NCI-H69 (cell line): ENCODE measurements around the gene CDK7.
A peak's percentile ranks its signal among the peaks of the same experiment; 100 is the strongest.
"Not testable (repeated sequence)": the region's sequence is repeated elsewhere in the genome, so short reads cannot be mapped to it uniquely, and the experiment has no call there.

Source experiments
- DNase-seq: peaks from one replicate; lab custom pipeline; 2025; lab: John Stamatoyannopoulos, UW

The CDK7 gene

DNA sequence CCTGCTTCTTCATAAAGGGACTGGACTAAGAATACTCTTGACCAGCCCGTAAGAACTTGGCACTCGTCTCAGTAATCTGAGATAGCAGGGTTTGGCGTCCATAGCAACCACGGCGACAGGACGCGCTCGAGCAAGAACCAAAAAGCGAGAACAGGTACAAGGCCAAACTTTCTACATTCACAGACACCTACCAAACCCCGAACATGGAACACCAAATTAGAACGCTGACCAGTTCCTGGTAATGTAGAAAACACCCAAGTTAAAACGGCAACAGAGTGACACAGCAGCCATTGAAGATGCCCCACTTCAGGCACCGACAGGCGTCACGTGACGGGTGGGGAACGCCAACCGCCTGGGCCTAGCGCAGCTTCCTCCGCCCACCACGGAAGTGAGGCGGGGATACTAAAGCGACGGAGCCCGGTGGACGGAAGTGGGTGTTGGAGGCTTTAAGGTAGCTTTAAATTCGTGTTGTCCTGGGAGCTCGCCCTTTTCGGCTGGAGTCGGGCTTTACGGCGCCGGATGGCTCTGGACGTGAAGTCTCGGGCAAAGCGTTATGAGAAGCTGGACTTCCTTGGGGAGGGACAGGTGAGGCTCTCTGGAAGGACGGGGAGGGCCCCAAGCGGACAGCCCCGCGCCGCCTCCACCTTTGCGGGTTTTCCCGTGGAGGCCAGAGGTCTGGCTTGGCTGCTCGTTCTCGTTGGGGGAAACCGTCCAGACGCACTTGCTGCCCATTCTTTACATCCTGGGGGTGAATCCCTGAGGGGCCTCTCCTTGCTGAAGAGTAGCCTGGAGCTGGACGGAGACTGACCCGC, at the start of gene CDK7:
CDK7 (plus strand) TSS at position 430 of the 812 bp plus-strand sequence; CDS start at position 520, 90 bp downstream.
- DNase-seq = peak; percentile 96

GRCh38 chr5:69187342-69187741, 47.3 kb upstream of the CDK7 start:
- DNase-seq = no peak

DNA sequence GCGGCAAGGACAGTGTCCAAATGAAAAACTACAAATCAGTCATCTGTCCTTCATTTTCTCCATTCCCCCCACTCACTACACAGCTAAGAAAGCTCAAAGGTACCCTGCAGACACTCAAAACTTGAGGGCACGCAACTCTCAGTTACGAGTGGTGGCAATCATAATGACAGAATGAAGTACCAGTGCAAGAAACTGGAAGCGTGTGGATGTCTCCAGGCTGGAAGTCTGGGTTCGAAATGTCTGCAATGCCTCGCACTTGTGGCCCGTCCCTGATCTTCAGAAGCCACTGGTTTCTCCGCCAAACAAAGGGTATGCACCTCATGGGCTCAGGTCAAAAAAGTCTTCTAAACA, 45.9 kb upstream of the CDK7 start:
- no peak for DNase-seq

DNA sequence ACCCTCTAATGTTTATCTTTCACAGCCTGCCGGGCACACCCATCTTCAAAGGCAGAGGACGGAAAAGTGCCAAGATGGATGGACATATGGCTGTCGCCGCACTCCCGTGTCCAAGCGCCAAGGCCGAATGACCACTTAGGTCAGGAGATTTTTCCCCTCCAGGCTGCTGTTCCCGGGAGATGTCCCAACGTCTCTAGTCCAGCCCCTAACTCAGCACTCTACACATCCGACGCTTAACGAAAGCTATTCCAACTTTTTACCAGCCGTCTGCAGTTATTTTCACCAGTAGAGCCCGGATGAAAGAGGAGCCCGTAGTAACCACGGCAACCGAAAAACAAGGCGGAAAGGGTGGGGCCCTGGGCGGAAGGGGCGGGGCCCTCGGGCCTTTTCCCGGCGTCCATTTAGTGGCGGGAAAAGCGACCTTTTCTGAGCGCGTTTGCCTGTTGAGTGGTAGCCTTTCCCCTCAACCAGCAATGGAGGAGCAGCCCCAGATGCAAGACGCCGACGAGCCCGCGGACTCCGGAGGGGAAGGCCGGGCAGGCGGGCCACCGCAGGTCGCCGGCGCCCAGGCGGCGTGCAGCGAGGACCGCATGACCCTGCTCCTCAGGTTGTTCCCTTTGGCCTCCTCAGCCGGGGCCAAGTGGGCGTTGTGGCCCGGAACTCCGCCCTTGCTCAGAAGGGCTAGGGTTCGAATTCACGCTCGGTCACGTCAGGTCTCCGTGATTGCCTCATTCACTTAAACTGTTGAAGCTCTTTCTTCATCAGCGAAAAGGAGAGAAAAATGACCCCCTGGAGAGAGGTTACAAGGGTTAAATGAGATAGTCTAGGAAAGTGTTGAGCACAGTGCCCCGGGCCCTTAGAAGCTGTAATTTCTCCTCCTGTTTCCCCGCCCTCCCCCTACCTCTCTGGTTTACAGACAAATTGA, 45.3 kb upstream of the CDK7 start, which contains the start of gene CENPH:
CENPH (plus strand) TSS at position 422 of the 925 bp plus-strand sequence; CDS start at position 474, 52 bp downstream.
- DNase-seq = peak; percentile 96

- DNase-seq = no peak
Measured at GRCh38 chr5:69202497-69202896, 32.2 kb upstream of the CDK7 start.

- no peak for DNase-seq
Measured at GRCh38 chr5:69206528-69207190, 28.0 kb upstream of the CDK7 start.

DNA sequence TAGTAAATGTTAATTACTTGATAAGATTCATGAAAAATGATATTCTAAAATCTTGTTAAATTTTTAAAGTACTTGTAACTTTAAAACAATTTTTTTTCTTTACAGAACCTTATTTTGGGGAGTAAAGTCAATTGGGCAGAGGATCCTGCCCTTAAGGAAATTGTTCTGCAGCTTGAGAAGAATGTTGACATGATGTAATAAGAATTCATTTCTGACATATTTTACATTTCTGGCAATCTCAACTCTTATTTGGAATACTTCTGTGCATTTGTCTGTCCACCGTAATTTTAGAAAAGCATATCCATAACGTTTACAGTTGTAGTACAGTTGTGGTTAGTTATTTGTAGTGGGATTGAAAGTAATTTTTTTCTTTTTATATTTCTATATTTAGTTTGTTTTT, 25.1 kb upstream of the CDK7 start:
- no peak for DNase-seq

DNA sequence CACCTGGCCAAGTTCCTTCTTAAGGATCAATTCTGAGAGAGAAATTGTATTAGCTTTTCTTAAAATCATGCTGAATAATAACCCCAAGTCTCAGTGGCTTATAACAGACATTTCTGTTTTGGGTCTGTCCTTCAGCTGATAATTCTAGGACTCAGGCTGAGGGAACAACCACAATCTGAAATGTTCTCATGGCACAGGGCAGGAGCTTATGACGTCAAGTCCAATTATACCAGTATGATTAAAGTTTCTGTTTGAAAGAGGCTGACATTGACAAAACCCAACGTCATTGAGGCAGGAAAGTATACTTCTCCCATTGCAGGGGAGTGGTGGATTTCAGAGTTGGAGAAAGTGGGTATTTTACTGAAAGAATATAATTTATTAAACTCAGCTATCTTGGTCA, 23.5 kb upstream of the CDK7 start:
- DNase-seq = no peak

DNA sequence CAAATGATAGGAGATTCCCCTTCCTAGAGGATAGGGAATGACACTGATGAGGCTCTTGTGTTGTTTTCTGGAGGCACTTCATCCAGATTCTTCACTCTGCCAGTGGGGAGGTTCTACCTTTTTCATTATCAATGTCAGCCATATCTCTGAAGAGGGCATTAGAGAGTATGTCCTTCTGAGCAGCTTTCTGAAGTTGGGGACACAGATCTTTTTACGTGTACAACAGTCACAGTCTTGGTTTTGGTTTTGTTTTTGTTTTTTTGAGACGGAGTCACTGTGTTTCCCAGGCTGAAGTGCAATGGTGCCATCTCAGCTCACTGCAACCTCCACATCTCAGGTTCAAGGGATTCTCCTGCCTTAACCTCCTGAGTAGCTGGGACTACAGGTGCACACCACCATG, 22.7 kb upstream of the CDK7 start:
- DNase-seq = no peak

DNA sequence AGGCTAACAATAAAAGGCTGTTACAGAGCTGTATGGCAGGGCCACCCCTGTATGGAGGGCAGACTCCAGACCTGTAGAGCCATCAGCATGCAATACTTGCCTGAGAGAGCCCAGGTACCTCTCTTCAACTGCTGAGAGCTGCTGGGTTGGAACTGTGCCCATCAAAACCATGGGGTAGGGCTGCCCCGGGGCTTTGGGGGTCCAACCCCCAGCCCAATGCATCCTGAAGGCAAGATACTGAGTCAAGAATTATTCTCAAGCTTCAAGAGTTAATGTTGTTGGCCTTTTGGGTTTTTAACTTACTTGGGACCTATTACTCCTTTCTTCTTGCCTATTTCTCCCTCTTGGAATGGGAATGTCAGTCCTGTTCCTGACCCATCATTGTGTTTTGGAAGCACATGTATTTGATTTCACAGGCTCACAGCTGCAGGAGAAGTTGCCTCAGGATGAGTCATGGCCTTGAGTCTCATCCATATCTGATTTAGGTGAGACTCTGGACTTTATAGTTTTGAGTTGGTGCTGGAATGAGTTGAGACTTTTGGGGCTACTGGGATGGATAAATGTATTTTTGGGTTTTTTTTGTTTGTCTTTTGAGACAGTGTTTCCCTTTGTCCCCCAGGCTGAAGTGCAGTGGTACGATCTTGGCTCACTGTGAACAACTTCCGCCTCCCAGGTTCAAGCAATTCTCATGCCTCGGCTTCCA, 21.0 kb upstream of the CDK7 start:
- peak; percentile 8 for DNase-seq

GRCh38 chr5:69217151-69217511, 17.6 kb upstream of the CDK7 start:
- DNase-seq = no peak

DNA sequence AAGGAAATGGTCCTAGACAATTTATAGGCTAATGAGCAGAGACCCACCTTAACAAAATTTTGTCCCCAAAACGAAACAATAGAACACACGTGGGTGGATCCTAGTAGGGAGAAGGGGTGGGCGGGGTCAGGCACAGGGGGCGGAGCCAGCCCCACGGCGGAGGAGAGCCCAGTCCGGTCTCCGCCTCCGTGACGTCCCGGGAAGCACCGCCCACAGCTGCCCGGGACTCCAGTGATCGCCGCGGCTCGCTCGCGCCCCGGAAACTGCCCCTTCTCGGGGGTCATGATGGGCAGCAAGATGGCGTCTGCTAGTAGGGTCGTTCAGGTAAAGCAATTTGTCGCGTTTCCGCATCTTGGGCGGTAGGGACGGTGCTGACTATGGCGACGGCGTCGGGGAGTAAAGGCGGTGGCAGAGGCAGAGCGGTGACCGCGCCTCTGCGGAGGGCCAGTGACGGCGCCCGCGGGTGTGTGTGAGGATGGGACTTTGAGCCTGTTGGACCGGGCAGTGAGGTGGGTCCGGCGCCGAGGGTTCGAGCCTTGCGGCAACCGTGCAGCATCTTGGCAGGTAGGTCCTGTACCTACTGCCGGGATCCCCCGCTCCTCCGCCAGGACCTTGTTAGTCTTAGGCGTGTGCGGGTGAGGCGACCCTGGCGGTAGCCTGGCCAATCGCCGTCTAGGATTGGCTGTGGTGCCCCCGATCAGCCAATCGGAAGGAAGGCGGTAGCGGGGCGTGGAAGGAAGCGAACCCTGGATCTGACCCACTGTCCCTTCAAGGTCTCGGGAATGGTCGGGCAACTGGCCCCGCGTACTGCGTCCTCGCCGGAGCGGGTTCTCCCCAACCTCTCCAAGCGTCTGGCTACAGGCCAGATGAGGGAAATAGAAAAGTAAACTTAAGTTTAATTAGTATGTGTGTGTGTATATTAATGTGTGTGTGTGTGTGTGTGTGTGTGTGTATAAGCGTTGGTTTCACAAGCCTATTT, 16.8 kb upstream of the CDK7 start:
- peak; percentile 98 for DNase-seq

DNA sequence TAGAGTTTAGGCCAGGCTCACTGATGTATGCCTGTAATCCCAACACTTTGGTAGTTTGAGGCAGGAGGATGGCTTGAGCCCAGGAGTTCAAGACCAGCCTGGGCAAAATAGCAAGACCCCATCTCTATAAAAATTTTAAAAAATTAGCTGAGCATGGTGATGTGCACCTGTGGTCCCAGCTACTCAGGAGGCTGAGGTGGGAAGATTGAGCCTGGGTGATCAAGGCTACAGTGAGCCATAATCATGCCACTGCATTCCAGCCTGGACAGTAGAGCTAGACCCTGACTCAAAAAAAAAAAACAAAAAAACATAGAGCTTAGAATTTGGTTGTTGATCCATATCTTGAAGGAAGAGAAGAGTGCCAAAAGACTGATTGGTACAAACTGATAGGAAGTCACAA, 14.7 kb upstream of the CDK7 start:
- no peak for DNase-seq

- DNase-seq = not testable (repeated sequence)
Measured at GRCh38 chr5:69220371-69220770, 14.3 kb upstream of the CDK7 start.

- DNase-seq = not testable (repeated sequence)
Measured at GRCh38 chr5:69220833-69221232, 13.9 kb upstream of the CDK7 start.

- DNase-seq = no peak
Measured at GRCh38 chr5:69224520-69224919, 10.2 kb upstream of the CDK7 start.

GRCh38 chr5:69225860-69226259, 8.8 kb upstream of the CDK7 start:
- DNase-seq = no peak

GRCh38 chr5:69230181-69230580, 4.5 kb upstream of the CDK7 start:
- DNase-seq = no peak

DNA sequence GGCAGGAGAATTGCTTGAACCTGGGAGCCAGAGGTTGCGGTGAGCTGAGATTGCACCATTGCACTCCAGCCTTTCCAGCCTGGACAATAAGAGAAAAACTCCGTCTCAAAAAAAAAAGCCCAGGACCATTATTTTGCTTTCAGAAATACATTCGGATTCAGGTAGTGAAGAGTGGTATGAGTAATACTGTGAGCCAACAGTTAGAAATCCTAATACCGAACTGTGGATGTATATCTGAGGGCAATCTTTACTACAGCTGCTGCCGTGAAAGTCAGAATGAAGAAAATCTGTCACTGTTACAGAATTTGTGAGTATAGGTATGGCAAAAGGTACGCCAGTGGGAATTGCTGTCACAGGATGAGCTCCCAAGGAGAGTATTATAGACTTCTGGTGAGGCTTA, 3.4 kb upstream of the CDK7 start:
- no peak for DNase-seq

- DNase-seq = no peak
Measured at GRCh38 chr5:69231851-69232250, 2.8 kb upstream of the CDK7 start.

GRCh38 chr5:69236733-69237132, 2.0 kb downstream of the CDK7 start:
- DNase-seq = not testable (repeated sequence)
